Measurements from ENCODE around the gene NSUN3.

- TF ChIP-seq TAF1 (IDR thresholded peaks at IDR 0.05; ENCODE audit: borderline replicate concordance, insufficient read depth, low read length) (no peak), POLR2AphosphoS5 (IDR thresholded peaks at IDR 0.05; ENCODE audit: low read depth, low read length) (no peak), REST (IDR thresholded peaks at IDR 0.05; ENCODE audit: insufficient read depth in 1 of 2, low read depth in 2 of 2, low read length in 2 of 2) (no peak), SIN3A (IDR thresholded peaks at IDR 0.05; ENCODE audit: borderline replicate concordance, insufficient read depth, low read length) (no peak)
Observed at GRCh38 chr3:94118390-94118789, 55.5 kb downstream of the NSUN3 start.

Data from PFSK-1 (cell line).